GM13977 (cell line): Measurements from ENCODE around the gene DIRAS1.

ENCODE experiments used
- DNase-seq: peaks from one replicate; pipeline ENCODE4 v3.0.0; 2012; ENCODE audit warnings: low spot score
- CTCF ChIP-seq: IDR thresholded peaks from 2 replicates; pipeline ENCODE4 v1.5.1; 2012; ENCODE audit warnings: mild to moderate bottlenecking, control low read depth; ENCODE audit not compliant: insufficient read depth; ENCODE audit errors: extremely low read depth, missing control alignments
- in situ Hi-C: fragments of 300-500 bp; cut with MboI; formaldehyde crosslinking; loops from one replicate; pipeline ENCODE4 v1.12.0; 2022; ENCODE audit warnings: low sequenced_read_pairs, low pct_unique_long_range_greater_than_20kb, mixed read lengths, inconsistent platforms; ENCODE audit not compliant: unreplicated experiment

Gene DIRAS1

DNA sequence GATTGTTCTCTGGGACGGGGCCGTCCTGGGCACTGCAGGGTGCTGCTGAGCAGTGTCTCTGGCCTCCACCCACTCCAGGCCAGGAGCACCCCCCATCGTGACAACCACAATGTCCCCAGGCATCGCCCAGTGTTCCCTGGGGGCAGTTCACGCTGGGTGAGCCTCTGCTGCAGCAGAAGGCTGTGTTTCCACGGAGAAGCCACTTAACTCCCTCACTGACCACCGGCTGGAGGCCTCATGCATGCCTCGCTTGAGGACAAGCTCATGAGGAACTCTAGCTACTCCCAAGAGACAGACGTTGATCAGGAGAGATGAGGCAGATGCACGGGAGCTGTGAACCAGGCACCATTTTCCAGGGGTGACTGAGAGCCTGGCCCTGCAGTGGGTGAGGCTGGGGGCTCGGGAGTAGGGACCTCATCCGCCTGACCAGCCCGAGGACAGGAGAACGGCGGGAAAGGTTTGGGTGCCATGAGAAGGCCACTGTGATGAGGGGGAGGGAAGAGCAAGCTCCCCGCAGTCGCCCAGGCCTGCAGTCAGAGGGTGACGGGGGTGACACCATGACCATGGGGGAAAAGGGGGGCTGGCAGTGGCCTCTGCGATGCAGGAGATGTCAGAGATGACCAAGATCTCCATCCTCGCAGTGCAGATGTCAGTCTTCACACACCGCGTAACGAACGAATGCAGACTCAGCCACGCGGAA lies 13.6 kb upstream of the DIRAS1 start:
- no peak for TF ChIP-seq CTCF
- no peak for DNase-seq
- in situ Hi-C loops: no loop called here

GRCh38 chr19:2733930-2734588 lies 12.9 kb upstream of the DIRAS1 start:
- no peak for TF ChIP-seq CTCF
- in situ Hi-C loops: no loop called here
- DNase-seq: no peak

DNA sequence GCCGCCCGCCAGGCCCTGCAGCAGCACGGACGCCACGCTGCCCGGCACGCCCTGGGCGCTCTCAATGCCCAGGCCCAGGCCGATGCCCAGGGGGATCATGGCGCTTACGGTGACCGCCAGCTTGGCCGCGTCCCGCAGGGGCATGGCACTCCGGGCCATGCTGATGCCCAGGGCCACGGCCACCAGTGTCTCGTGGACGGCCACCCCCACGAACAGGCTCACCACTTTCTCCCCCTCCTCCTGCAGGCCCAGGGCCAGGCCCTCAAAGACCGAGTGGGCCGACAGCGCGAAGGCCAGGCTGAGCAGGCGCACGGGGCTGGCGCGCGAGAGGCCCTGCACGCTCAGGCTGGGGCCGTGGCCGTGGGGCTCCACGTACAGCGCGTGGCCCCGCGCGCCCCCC lies 11.7 kb upstream of the DIRAS1 start:
- TF ChIP-seq CTCF: no peak
- no peak for DNase-seq
- in situ Hi-C loops: no loop called here

DNA sequence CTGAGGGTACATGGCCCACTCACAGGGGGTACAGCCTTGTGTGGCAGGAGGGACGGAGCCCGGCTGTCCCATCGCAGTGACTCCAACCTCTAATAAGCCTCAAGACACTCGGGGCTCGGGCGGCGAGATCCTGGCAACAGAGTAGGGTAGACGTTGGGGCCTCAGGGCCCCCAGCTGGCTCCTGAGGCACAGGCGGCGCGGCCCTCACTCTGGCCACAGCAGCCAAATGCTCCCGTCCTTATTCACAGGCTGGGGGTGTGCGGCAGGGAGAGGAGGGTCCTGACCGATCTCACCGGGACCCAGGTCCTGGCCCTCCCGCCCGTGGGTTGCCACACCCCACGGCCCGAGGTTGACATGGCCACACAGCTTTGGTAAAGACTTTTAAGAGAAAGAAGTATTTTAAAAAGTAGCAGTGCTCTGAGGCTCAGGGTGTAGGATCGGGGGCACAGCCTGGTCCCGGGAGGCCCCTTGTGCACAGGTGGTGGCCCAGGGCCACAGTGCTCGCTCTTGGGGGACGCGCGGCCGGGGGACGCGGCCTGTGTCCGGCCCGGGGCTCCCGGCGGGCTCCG lies 11.1 kb upstream of the DIRAS1 start:
- TF ChIP-seq CTCF: no peak

DNA sequence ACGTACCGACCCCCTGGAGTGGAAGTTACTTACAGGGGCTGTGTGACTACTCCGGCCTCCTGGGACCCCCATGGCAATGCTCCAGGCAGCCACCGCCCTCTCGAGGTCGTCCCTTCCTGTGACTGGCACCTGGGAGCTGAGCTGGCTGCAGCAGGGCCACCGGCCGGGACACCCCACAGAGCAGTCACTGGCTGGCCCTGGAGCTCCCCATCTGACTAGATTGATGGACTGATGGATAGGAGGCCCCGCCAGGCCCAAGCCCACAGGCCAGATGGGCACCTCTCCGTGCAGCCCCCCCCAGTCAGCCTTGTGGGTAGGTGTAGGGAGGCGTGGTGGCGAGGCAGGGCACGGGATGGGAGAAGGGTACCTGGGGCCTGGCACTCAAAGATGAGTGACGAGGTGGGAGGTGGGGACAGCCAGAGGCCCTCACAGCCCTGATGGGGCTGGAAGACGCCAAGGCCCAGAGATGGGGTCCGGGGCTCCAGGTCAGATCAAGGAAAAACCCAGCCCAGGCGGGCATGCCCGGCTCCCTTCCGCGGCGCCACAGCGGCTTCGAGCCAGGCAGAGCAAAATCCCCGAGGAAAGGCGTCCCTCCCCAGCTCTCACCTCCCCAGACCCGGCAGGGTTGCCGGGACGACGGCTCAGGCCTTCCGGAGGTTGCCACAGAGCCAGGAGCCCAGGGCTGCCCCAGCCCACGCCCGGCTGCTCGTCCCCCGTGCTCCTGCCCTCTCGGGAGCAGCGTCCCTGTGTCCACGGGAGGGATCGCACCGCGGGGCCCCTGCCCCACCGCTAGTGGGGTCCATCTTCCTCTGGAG lies 10.2 kb upstream of the DIRAS1 start:
- DNase-seq: no peak
- in situ Hi-C loops: no loop called here
- no peak for TF ChIP-seq CTCF

More for the DNA sequence above, 11.1 kb upstream of the DIRAS1 start:
- in situ Hi-C loops: no loop called here
- no peak for DNase-seq

GRCh38 chr19:2729943-2730818 lies 9.0 kb upstream of the DIRAS1 start:
- no peak for TF ChIP-seq CTCF
- in situ Hi-C loops: no loop called here
- no peak for DNase-seq
